Muscle layer of duodenum (tissue), 2 donors: Measurements from ENCODE around the gene EIF6.

ENCODE experiments used
- H3K27ac ChIP-seq: one replicate; pipeline ENCODE4 v1.7.0; 2013; ENCODE audit warnings: mild to moderate bottlenecking, low read length
- H3K27me3 ChIP-seq: one replicate; pipeline ENCODE4 v1.7.0; 2013; ENCODE audit warnings: low read depth, mild to moderate bottlenecking, control low read depth, low read length
- H3K36me3 ChIP-seq, 2 donors: one replicate each; pipeline ENCODE4 v1.7.0; 2013; ENCODE audit warnings: low read length in 2 of 2, control low read depth in 1 of 2, mild to moderate bottlenecking in 1 of 2; ENCODE audit not compliant: insufficient read depth in 2 of 2, control insufficient read depth in 1 of 2
- H3K4me1 ChIP-seq, 2 donors: one replicate each; pipeline ENCODE4 v1.7.0; 2013; ENCODE audit warnings: low read length in 2 of 2, mild to moderate bottlenecking in 2 of 2, control low read depth in 1 of 2, moderate library complexity in 1 of 2; ENCODE audit not compliant: insufficient read depth in 2 of 2, control insufficient read depth in 1 of 2
- H3K4me3 ChIP-seq, 2 donors: one replicate each; pipeline ENCODE4 v1.7.0; 2013; ENCODE audit warnings: low read length in 2 of 2, low read depth in 1 of 2, mild to moderate bottlenecking in 1 of 2
- H3K9me3 ChIP-seq, 2 donors: one replicate each; pipeline ENCODE4 v1.7.0; 2013; ENCODE audit warnings: low read length in 2 of 2, control low read depth in 1 of 2, mild to moderate bottlenecking in 1 of 2; ENCODE audit not compliant: control insufficient read depth in 1 of 2
- donor health status: healthy.

EIF6 gene

DNA sequence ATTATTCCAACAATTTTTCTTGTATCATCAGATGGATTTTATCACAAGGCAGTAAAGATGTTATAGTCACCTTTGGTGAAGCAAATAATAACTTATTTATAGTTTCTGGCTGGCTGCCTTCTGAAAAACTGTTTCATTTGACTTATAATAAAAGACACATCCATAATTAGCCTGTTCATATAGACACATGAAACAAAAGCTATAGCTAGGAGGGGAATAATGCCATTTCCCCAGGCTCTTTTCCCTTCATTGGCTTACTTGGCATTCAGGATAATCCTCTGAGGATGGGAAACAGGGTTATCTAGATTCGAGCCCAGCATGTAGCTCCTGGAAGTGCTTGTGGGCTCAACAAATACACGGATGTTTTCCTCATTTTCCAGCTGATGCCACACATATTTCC lies 40.6 kb downstream of the EIF6 start:
- Histone ChIP-seq H3K27ac (no peak overlapping the region), H3K36me3 (peaks cover 0 to 6% of the 10 kb centered on the region in 2 donors), H3K27me3 (no peaks in the 10 kb centered on the region), H3K4me3 (no peak overlapping the region), H3K4me1 (no peaks in the 10 kb centered on the region), H3K9me3 (no peaks in the 10 kb centered on the region)

DNA sequence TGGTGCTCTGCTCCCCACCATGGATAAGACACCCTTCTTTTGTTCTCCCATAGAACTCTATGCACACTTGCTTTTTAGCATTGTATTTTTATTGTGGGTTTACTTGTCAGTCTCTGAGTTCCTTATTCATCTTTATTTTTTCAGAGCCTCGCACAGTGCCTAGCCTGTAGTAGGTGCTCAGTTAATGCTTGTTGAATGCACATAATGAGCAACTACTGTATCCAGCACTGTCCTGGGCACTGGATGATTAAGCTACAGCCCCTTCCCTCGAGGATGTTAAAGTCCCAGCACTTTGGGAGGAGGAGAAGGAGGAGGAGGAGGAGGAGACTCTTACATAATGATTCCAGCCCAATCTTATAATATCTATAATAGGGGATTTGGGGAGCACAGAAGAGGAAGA lies 41.3 kb downstream of the EIF6 start:
- H3K27me3 ChIP-seq: no peaks in the 10 kb centered on the region
- H3K27ac ChIP-seq: no peak overlapping the region
- H3K4me1 ChIP-seq: no peaks in the 10 kb centered on the region
- H3K36me3 ChIP-seq: peaks cover 0 to 6% of the 10 kb centered on the region in 2 donors
- no peaks in the 10 kb centered on the region for H3K9me3 ChIP-seq
- no peak overlapping the region for H3K4me3 ChIP-seq

DNA sequence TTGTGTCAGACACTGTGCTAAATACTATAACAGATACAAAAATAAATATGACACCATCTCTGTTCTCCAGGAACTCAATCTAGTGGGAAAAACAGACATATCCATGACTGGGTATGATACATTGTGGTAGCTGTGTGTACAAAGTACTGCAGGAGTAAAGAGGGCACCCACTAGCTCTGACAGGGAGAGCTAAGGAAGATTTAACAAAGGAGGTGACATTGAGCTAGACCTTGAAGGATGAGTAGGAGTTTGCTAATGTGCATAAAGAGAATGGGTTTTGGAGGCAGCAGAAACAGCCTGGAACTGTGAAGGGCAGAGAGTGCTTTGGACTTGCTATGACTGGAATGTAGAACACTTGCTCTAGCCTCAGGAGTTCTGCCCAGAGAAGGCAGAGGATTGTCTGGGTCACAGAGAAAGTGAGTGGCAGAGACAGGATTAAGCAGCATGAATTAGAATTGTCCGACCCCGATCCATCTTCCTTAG lies 43.7 kb downstream of the EIF6 start:
- no peaks in the 10 kb centered on the region for H3K4me1 ChIP-seq
- H3K36me3 ChIP-seq: peaks cover 0 to 6% of the 10 kb centered on the region in 2 donors
- no peaks in the 10 kb centered on the region for H3K27me3 ChIP-seq
- H3K9me3 ChIP-seq: no peaks in the 10 kb centered on the region
- no peak overlapping the region for H3K4me3 ChIP-seq
- no peak overlapping the region for H3K27ac ChIP-seq

DNA sequence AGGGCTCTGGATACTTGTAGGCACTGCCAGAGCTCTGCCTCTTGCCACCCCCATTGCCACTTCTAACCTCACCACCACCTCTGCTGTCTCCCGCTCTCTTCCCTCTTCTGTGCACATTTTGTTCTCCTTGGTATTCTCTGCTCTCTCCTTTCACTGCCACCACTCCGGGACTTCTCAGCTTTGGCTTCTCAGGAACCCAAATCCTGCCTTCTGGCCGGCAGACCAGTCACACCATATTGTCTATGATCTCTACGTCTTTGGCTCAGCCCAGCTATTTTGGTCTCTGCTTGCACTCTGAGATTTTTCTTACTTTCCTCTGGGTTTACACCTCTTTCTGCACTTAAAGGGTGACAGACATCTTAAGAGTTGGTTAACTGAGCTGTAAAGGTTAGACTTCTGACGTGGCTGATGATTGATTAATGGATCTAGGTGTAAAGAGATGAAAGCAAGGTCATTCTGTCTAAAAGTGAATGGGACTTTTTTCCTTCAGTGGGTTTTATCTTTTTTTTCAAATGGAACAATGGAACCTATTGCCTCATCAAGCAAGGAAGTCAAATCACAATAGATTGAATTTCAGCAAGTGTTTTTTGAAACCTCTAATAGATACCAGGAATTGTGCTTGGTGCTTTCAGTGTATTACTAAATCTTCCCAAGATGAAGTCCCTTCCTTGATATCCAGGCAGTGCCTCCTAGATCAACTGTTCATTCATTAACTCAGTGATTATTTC lies 44.3 kb downstream of the EIF6 start:
- Histone ChIP-seq H3K27ac (no peak overlapping the region), H3K36me3 (peaks cover 0 to 6% of the 10 kb centered on the region in 2 donors), H3K9me3 (no peaks in the 10 kb centered on the region), H3K4me1 (no peaks in the 10 kb centered on the region), H3K4me3 (no peak overlapping the region), H3K27me3 (no peaks in the 10 kb centered on the region)

DNA sequence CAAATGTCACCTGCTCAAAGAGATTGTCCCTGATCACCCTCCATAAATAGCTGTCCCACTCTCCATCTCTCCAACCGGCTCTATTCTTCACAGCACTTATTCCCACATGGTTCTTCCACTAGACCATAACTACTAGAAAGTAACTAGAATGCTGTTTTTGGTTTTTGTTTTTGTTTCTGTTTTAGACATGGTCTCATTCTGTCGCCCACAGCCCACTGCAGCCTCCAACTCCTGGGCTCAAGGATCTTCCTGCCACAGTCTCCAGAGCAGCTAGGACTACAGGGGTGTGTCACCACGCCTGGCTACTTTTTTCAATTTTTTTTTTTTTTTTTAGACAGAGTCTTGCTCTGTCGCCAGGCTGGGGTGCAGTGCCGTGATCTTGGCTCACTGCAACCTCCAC lies 45.8 kb downstream of the EIF6 start:
- no peaks in the 10 kb centered on the region for H3K27me3 ChIP-seq

DNA sequence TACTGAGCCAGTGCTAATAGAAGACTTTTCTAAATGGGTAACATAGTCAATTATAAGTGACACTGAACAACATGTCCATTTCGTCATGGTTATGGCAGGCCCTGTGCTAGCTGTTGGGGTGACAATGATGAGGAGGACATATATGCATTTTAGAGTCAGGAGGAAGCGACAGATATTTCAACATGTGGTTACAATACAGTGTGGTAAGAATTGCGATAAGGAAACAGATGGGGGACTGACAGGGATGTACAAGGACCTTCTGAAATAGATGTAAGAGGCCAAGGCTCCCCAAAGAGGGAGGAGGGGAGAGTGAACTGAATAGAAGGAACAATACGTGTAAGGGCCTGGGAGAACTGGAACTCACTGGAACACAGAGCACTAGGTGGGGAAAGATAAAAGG lies 46.4 kb downstream of the EIF6 start:
- no peaks in the 10 kb centered on the region for H3K9me3 ChIP-seq
- no peaks in the 10 kb centered on the region for H3K27me3 ChIP-seq
- no peaks in the 10 kb centered on the region for H3K4me1 ChIP-seq
- H3K4me3 ChIP-seq: no peak overlapping the region
- no peak overlapping the region for H3K27ac ChIP-seq
- peaks cover 0 to 14% of the 10 kb centered on the region in 2 donors for H3K36me3 ChIP-seq

More for the DNA sequence above, 45.8 kb downstream of the EIF6 start:
- H3K4me3 ChIP-seq: no peak overlapping the region
- no peaks in the 10 kb centered on the region for H3K4me1 ChIP-seq
- no peaks in the 10 kb centered on the region for H3K9me3 ChIP-seq
- H3K27ac ChIP-seq: no peak overlapping the region
- H3K36me3 ChIP-seq: peaks cover 0 to 14% of the 10 kb centered on the region in 2 donors

DNA sequence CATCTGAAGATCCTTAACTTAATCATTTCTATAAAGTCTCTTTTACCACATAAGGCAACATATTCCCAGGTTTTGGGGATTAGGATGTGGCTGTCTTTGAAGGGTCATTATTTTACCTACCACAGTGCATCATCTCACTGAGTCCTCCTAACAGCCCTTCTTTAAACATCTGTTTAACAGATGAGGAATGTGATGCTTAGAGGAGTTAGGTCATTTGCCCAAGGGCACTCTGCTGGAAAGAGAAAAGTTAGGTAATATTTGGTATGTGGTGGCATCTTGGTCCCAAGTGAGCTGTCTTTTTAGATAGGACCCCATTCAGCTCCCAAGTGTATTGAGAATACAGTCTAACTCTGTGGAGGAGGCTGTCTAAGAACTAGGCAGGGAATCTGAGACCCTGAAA lies 47.1 kb downstream of the EIF6 start:
- no peak overlapping the region for H3K4me3 ChIP-seq
- H3K27ac ChIP-seq: no peak overlapping the region
- peaks cover 0 to 14% of the 10 kb centered on the region in 2 donors for H3K36me3 ChIP-seq
- no peaks in the 10 kb centered on the region for H3K9me3 ChIP-seq
- no peaks in the 10 kb centered on the region for H3K4me1 ChIP-seq
- H3K27me3 ChIP-seq: no peaks in the 10 kb centered on the region

DNA sequence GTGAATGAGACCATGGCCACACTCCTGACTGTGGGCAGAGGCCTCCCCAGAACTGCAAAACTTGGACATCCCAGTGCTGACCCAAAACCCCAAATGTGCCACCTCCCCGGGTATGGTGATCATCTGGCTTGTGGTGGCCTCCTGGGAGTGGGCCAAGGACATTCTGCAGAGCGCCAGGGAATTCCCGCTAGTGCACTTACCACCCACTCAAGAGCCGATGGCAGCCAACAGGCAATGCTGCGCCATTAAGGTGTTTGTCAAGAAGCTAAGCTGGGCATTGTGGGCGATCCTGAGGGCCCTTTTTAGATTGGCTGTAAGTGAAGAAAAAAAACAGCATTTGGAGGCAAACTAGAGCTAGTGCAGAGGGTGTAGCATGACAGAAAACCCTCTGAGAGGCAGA lies 48.7 kb downstream of the EIF6 start:
- Histone ChIP-seq H3K27me3 (no peaks in the 10 kb centered on the region), H3K27ac (no peak overlapping the region), H3K4me3 (no peak overlapping the region), H3K9me3 (no peaks in the 10 kb centered on the region), H3K4me1 (no peaks in the 10 kb centered on the region), H3K36me3 (peaks cover 0 to 14% of the 10 kb centered on the region in 2 donors)

DNA sequence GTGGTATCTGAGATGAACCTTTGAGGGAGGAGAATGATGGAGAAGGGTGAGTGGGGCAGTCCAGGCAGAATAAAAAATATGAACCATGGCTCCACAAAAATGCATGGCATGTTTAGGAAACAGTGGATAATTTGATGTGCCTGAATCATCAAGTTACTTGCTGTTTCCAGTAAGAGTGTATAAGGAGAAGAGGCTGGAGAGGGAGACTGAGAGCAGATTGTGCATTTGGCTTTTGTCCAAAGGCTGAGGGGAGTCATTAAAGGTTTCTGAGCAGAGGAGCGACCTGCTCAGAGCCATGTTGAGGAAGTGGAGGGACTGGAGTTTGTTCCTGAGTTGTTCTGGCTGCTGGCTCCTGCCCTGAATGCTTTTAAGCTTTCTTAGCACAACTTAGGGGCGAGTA lies 52.0 kb downstream of the EIF6 start:
- H3K27me3 ChIP-seq: no peaks in the 10 kb centered on the region

More for the DNA sequence above, 52.0 kb downstream of the EIF6 start:
- no peak overlapping the region for H3K27ac ChIP-seq
- H3K4me1 ChIP-seq: peaks cover 0 to under 1% of the 10 kb centered on the region in 2 donors
- no peaks in the 10 kb centered on the region for H3K9me3 ChIP-seq
- no peak overlapping the region for H3K4me3 ChIP-seq
- H3K36me3 ChIP-seq: peaks cover 0 to 17% of the 10 kb centered on the region in 2 donors
